Glutamatergic neuron (in vitro differentiated cells): ENCODE results near the gene SALL4. TPM values are rescaled to one million over a fixed set of nuclear protein-coding genes. Genes with fewer than 3 reads are reported as not detected.
"Not testable (repeated sequence)": the region's sequence is repeated elsewhere in the genome, so short reads cannot be mapped to it uniquely, and the experiment has no call there.

ENCODE experiments used
- DNase-seq: peaks from one replicate; pipeline ENCODE4 v3.0.0; 2022
- H3K27ac Mint-ChIP-seq: one replicate; pipeline ENCODE4 v1.8.0; 2020; ENCODE audit warnings: mild to moderate bottlenecking, mixed read lengths, inconsistent platforms; ENCODE audit not compliant: unreplicated experiment
- H3K27me3 Mint-ChIP-seq: one replicate; pipeline ENCODE4 v1.8.0; 2020; ENCODE audit warnings: mild to moderate bottlenecking, moderate library complexity, mixed read lengths, inconsistent platforms; ENCODE audit not compliant: unreplicated experiment
- H3K36me3 Mint-ChIP-seq: one replicate; pipeline ENCODE4 v1.8.0; 2020; ENCODE audit warnings: mild to moderate bottlenecking, mixed read lengths, inconsistent platforms; ENCODE audit not compliant: unreplicated experiment
- H3K4me1 Mint-ChIP-seq: one replicate; pipeline ENCODE4 v1.8.0; 2020; ENCODE audit warnings: mild to moderate bottlenecking, low read depth, mixed read lengths, inconsistent platforms; ENCODE audit not compliant: unreplicated experiment
- H3K4me3 Mint-ChIP-seq: one replicate; pipeline ENCODE4 v1.8.0; 2020; ENCODE audit warnings: mild to moderate bottlenecking, mixed read lengths, inconsistent platforms; ENCODE audit not compliant: unreplicated experiment
- H3K9me3 Mint-ChIP-seq: one replicate; pipeline ENCODE4 v1.8.0; 2020; ENCODE audit warnings: mild to moderate bottlenecking, moderate library complexity, mixed read lengths, inconsistent platforms; ENCODE audit not compliant: unreplicated experiment
- total RNA-seq: library from RNA; stranded (reverse); fragmentation: NEBNext Ultra II Directional; extraction: Animal tissue kit (Norgen Biotek cat#: 25700); gene quantifications from one replicate; pipeline ENCODE4 v1.2.1, GENCODE V29; 2021; ENCODE audit not compliant: unreplicated experiment
- TF ChIP-seq, protein P1 (sequence below): fragments of 200-600 bp; sonication (generic); IDR thresholded peaks from one replicate; pipeline ENCODE4 v1.5.0; 2021; ENCODE audit not compliant: partially characterized antibody, unreplicated experiment

The SALL4 gene
- total RNA-seq, 1 donor from 2014 or later: 41.0 TPM

- H3K4me3 Mint-ChIP-seq: peak within 1 kb of the TSS; percentile 92
- peaks cover 4% of the 10 kb centered on the region for H3K4me1 Mint-ChIP-seq
- DNase-seq: peak; percentile 55
- TF ChIP-seq, protein P1, sequence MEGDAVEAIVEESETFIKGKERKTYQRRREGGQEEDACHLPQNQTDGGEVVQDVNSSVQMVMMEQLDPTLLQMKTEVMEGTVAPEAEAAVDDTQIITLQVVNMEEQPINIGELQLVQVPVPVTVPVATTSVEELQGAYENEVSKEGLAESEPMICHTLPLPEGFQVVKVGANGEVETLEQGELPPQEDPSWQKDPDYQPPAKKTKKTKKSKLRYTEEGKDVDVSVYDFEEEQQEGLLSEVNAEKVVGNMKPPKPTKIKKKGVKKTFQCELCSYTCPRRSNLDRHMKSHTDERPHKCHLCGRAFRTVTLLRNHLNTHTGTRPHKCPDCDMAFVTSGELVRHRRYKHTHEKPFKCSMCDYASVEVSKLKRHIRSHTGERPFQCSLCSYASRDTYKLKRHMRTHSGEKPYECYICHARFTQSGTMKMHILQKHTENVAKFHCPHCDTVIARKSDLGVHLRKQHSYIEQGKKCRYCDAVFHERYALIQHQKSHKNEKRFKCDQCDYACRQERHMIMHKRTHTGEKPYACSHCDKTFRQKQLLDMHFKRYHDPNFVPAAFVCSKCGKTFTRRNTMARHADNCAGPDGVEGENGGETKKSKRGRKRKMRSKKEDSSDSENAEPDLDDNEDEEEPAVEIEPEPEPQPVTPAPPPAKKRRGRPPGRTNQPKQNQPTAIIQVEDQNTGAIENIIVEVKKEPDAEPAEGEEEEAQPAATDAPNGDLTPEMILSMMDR: peak; percentile 51
- H3K36me3 Mint-ChIP-seq: no peaks in the 10 kb centered on the region
- peaks cover 8% of the 10 kb centered on the region for H3K9me3 Mint-ChIP-seq
- peaks cover 8% of the 10 kb centered on the region for H3K27me3 Mint-ChIP-seq
- peak within 1 kb of the TSS; percentile 93 for H3K27ac Mint-ChIP-seq
Observed at GRCh38 chr20:51767867-51768758, 34.2 kb downstream of the SALL4 start, which contains the start of gene ATP9A. ATP9A (minus strand) TSS chr20:51768390; CDS start chr20:51768369, 21 bp downstream.

DNA sequence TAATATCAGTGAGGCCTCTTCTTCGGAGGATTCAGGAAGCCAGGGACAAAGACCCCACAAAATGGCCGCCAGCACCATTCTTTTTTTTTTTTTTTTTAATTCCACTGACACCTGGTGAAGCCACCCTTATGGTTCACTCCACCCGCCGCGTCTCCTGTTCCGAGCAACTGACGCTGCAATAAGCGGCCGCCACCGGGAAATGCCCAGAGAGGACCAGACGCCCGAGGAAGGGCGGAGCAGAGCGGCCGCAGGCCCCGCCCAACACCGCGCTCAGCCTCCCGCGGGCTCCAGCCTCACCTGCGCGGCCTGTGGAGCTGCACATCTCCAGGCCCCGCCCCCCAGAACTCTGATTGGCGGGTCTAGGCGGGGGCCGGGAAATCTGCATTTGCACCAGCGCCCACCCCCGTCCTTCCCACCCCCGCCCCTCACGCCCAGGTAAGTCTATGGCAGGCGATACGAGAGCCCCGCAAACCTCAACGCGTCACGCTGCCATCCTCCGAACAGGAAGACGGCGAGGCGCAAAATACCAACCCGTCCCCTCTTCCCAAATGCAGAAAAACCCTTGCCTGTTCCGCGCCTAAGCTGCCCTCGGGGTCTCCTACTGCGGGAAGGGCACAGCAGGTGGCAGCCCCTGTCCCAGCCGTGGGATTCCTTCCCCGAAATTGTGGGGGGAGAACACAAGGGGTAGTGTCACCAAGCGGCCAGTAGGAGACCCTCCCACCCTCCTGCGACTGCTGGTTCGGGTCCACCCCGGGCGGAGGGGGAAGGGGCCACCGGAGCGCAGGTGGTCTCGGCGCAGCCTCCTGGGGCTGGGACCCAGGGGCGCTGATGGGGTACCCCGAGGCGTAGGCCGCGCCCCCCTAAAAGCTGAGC lies 35.1 kb downstream of the SALL4 start:
- Mint-ChIP-seq H3K27me3 (peaks cover 8% of the 10 kb centered on the region), H3K36me3 (no peaks in the 10 kb centered on the region), H3K27ac (peak overlapping the region; percentile 91), H3K4me1 (peaks cover 4% of the 10 kb centered on the region), H3K4me3 (peak overlapping the region; percentile 88), H3K9me3 (peaks cover 8% of the 10 kb centered on the region)
- DNase-seq: peak; percentile 87
- TF ChIP-seq, protein P1: peak; percentile 83

- not testable (repeated sequence) for H3K9me3 Mint-ChIP-seq, DNase-seq, H3K4me1 Mint-ChIP-seq, H3K27ac Mint-ChIP-seq, H3K4me3 Mint-ChIP-seq, H3K36me3 Mint-ChIP-seq, H3K27me3 Mint-ChIP-seq
Observed at GRCh38 chr20:51765381-51765780, 36.9 kb downstream of the SALL4 start.

- Mint-ChIP-seq H3K27me3 (peaks cover 5% of the 10 kb centered on the region), H3K27ac (no peak overlapping the region), H3K4me1 (peaks cover 10% of the 10 kb centered on the region), H3K9me3 (peaks cover 5% of the 10 kb centered on the region), H3K36me3 (no peaks in the 10 kb centered on the region), H3K4me3 (no peak overlapping the region)
- TF ChIP-seq, protein P1: no peak
- DNase-seq: no peak
Observed at GRCh38 chr20:51763965-51764602, 38.2 kb downstream of the SALL4 start.

GRCh38 chr20:51760905-51761546 lies 41.3 kb downstream of the SALL4 start:
- no peaks in the 10 kb centered on the region for H3K36me3 Mint-ChIP-seq
- H3K27ac Mint-ChIP-seq: no peak overlapping the region

More at GRCh38 chr20:51760905-51761546, 41.3 kb downstream of the SALL4 start:
- H3K4me1 Mint-ChIP-seq: peaks cover 6% of the 10 kb centered on the region
- H3K27me3 Mint-ChIP-seq: no peaks in the 10 kb centered on the region
- H3K9me3 Mint-ChIP-seq: no peaks in the 10 kb centered on the region
- DNase-seq: no peak
- no peak overlapping the region for H3K4me3 Mint-ChIP-seq
- TF ChIP-seq, protein P1: no peak
